HG03521 (cell line): Measurements from ENCODE around the gene MAFG.

ENCODE experiments used
- ATAC-seq: cut with Tn5 transposase; IDR thresholded peaks from one replicate; pipeline ENCODE4 v1.9.1; 2021; ENCODE audit warnings: mild to moderate bottlenecking, moderate library complexity; ENCODE audit not compliant: unreplicated experiment

MAFG gene

GRCh38 chr17:81870131-81870980 is 57.2 kb downstream of the MAFG start:
- ATAC-seq, result peak; percentile 12

DNA sequence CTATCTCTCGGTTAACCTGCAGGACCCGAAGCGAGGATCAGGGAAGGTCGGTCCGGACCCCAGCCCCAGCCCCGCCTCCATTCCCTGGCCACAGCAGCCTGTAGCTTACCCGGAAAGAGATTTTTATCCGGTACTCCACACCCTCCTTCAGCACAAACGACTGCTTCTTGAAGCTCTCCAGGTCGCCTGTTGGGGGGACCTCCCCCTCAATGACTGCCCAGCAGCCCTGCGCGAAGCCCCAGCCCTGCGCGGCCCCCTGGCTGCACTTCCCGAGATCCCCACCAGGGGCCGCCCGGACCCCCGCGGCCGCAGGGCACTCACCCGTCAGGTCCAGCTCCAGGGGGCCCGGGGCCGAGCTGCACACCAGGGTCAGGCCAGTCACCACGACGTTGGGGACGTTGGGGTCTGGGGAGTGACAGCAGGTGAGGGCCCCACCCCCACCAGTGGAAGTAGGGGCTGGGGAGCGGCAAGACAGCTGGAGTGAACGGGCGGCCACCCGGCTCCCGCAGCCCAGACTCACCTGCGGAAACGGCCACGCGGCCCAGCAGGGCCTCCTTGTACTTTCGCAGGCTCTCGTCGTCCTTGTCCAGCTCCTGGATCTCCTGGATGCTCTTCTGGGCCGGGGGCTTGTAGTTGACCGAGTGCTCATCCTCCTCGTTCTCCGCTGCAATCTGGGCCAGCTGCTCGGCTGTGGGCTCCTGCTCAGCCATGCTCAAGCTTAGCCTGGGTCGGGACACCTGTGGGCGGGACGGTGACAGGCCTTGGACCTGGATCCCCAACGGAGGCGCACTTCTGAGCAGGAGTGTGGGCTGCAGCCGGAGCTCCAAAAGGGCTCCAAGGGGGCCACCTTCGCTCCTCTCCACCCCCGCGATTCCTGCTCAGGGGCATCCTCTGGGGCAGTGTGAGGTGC is 58.1 kb downstream of the MAFG start:
- ATAC-seq, result no peak

GRCh38 chr17:81868674-81869220 is 58.8 kb downstream of the MAFG start:
- no peak for ATAC-seq
